ENCODE data around the gene DNAJB2.

DNA sequence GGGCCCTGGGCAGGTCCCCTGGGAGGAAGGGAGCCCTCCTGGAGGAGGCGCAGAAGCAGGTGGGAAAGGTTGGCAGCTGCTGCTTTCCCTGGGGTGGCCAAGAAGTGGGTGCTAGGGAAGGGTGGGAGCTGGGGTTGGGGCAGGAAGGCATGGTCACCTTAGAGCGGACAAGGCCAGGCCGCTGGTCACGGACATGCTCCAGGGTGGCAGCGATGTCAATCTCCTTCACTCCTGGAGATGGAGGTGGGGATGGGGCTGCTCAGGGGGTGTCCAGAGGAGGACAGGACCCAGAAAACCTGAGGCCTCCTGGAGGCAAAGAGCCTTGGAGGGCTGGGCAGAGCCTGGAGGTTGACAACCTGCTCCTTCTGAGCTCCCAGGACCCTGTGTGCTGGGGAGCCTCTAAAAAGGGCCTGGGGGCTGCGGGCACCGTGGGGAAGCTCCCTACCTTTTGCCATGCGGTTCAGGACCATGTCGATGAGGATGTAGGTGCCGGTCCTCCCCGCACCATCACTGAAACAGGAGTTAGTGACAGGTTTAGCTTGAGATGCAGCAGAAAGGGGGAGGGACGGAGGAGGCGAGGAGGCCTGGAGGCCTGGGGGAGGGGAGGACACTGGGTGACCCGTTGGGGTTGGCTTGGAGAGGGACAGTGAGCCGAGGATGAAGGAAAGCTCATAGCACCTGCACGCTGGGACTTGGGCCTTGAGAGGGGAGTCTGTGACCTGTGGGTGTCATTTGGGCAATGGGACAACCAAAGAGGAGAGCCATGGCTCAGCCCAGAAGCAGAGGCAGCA lies 11.4 kb downstream of the DNAJB2 start:
- TF ChIP-seq, protein P1, sequence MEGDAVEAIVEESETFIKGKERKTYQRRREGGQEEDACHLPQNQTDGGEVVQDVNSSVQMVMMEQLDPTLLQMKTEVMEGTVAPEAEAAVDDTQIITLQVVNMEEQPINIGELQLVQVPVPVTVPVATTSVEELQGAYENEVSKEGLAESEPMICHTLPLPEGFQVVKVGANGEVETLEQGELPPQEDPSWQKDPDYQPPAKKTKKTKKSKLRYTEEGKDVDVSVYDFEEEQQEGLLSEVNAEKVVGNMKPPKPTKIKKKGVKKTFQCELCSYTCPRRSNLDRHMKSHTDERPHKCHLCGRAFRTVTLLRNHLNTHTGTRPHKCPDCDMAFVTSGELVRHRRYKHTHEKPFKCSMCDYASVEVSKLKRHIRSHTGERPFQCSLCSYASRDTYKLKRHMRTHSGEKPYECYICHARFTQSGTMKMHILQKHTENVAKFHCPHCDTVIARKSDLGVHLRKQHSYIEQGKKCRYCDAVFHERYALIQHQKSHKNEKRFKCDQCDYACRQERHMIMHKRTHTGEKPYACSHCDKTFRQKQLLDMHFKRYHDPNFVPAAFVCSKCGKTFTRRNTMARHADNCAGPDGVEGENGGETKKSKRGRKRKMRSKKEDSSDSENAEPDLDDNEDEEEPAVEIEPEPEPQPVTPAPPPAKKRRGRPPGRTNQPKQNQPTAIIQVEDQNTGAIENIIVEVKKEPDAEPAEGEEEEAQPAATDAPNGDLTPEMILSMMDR (IDR thresholded peaks at IDR 0.05; ENCODE audit: low read length): no peak
- no peak for TF ChIP-seq EZH2 (IDR thresholded peaks at IDR 0.05; ENCODE audit: borderline replicate concordance, low read length)
